IMR-90 (cell line): Measurements from ENCODE around the gene GPR17. TPM values are rescaled to one million over a fixed set of nuclear protein-coding genes. Genes with fewer than 3 reads are reported as not detected.

ENCODE experiments used
- ATAC-seq: fragments of 200-7000 bp; cut with Tn5 transposase; 2 replicates; pipeline ENCODE4 v1.9.1; 2020; ENCODE audit warnings: low read depth, mild to moderate bottlenecking, moderate library complexity
- BruUV-seq: library from RNA; stranded (reverse); fragments of 400-500 nt; replicated peaks from 2 replicates; lab custom pipeline; 2021; lab: Mats Ljungman, UMichigan
- CTCF ChIA-PET: fragments of 300-600 bp; formaldehyde crosslinking; extraction: SDS; loops from one replicate; lab custom pipeline; 2021; ENCODE audit warnings: antibody characterized with exemption; lab: Yijun Ruan, JAX
- POLR2A ChIA-PET: fragments of 300-600 bp; sonication (Branson Sonifier 250); formaldehyde crosslinking; loops from one replicate; lab custom pipeline; 2022; ENCODE audit warnings: antibody characterized with exemption; ENCODE audit not compliant: unreplicated experiment; lab: Charles Lee
- DNase-seq: peaks from one replicate; pipeline ENCODE4 v3.0.0; 2013
- H2AFZ ChIP-seq: replicated peaks from 2 replicates; pipeline ENCODE3; 2013; ENCODE audit warnings: low read length, mild to moderate bottlenecking; ENCODE audit not compliant: poor library complexity
- H2AK5ac ChIP-seq: 2 replicates; pipeline ENCODE4 v1.6.1; 2013; ENCODE audit warnings: low read depth, low read length, inconsistent platforms
- H2AK9ac ChIP-seq: replicated peaks from 2 replicates; pipeline ENCODE3; 2013; ENCODE audit warnings: mild to moderate bottlenecking, low read depth, low read length, moderate library complexity; ENCODE audit not compliant: poor library complexity
- H2BK120ac ChIP-seq: 2 replicates; pipeline ENCODE4 v1.6.1; 2013; ENCODE audit warnings: low read depth, low read length, inconsistent platforms
- H2BK15ac ChIP-seq: 3 replicates; pipeline ENCODE4 v1.6.1; 2013; ENCODE audit warnings: low read depth, low read length, inconsistent platforms
- H2BK20ac ChIP-seq: 2 replicates; pipeline ENCODE4 v1.6.1; 2013; ENCODE audit warnings: low read depth, mild to moderate bottlenecking, inconsistent platforms, low read length, moderate library complexity
- H2BK5ac ChIP-seq: 2 replicates; pipeline ENCODE4 v1.6.1; 2013; ENCODE audit warnings: mild to moderate bottlenecking, low read depth, low read length, inconsistent platforms; ENCODE audit not compliant: poor library complexity, severe bottlenecking
- H3K14ac ChIP-seq: replicated peaks from 2 replicates; pipeline ENCODE4 v1.6.1; 2013; ENCODE audit warnings: low read depth, low read length, inconsistent platforms
- H3K18ac ChIP-seq: 2 replicates; pipeline ENCODE4 v1.6.1; 2013; ENCODE audit warnings: low read depth, low read length, control low read depth
- H3K23ac ChIP-seq: 2 replicates; pipeline ENCODE4 v1.6.1; 2013; ENCODE audit warnings: low read depth, low read length, inconsistent platforms
- H3K27ac ChIP-seq: 2 replicates; pipeline ENCODE4 v1.5.1; 2013; ENCODE audit warnings: mild to moderate bottlenecking, control low read depth, low read length; ENCODE audit not compliant: insufficient read depth
- H3K27me3 ChIP-seq: 2 replicates; pipeline ENCODE4 v1.6.1; 2013; ENCODE audit warnings: low read length; ENCODE audit not compliant: control insufficient read depth, insufficient read depth
- H3K36me3 ChIP-seq: 2 replicates; pipeline ENCODE4 v1.6.1; 2013; ENCODE audit warnings: low read length, mixed read lengths; ENCODE audit not compliant: control insufficient read depth, insufficient read depth
- H3K4ac ChIP-seq: 2 replicates; pipeline ENCODE4 v1.6.1; 2013; ENCODE audit warnings: low read depth, low read length, inconsistent platforms
- H3K4me1 ChIP-seq: 2 replicates; pipeline ENCODE4 v1.6.1; 2013; ENCODE audit warnings: low read length, mixed read lengths; ENCODE audit not compliant: control insufficient read depth, insufficient read depth
- H3K4me2 ChIP-seq: 2 replicates; pipeline ENCODE4 v1.6.1; 2013; ENCODE audit warnings: low read depth, mild to moderate bottlenecking, control low read depth, low read length, moderate library complexity
- H3K4me3 ChIP-seq: 2 replicates; pipeline ENCODE4 v1.5.1; 2013; ENCODE audit warnings: low read depth, mild to moderate bottlenecking, control low read depth, low read length, moderate library complexity; ENCODE audit not compliant: insufficient read depth
- H3K56ac ChIP-seq: 2 replicates; pipeline ENCODE4 v1.6.1; 2013; ENCODE audit warnings: low read length, inconsistent platforms; ENCODE audit not compliant: insufficient read depth; ENCODE audit errors: extremely low read depth
- H3K79me1 ChIP-seq, 2 experiments: 2 replicates each; pipeline ENCODE4 v1.6.1; 2013; ENCODE audit warnings: low read length in 2 of 2, inconsistent platforms in 1 of 2, low read depth in 1 of 2
- H3K9ac ChIP-seq: 2 replicates; pipeline ENCODE4 v1.6.1; 2013; ENCODE audit warnings: low read depth, low read length, control low read depth
- H3K9me1 ChIP-seq: 2 replicates; pipeline ENCODE4 v1.6.1; 2013; ENCODE audit warnings: low read length, inconsistent platforms; ENCODE audit not compliant: insufficient read depth
- H3K9me3 ChIP-seq: 2 replicates; pipeline ENCODE4 v1.6.1; 2013; ENCODE audit warnings: low read length; ENCODE audit not compliant: control insufficient read depth, insufficient read depth
- H4K20me1 ChIP-seq: 2 replicates; pipeline ENCODE4 v1.6.1; 2013; ENCODE audit warnings: low read length, inconsistent platforms; ENCODE audit not compliant: insufficient read depth
- H4K5ac ChIP-seq: 2 replicates; pipeline ENCODE4 v1.6.1; 2013; ENCODE audit warnings: mild to moderate bottlenecking, low read depth, low read length, control low read depth
- H4K8ac ChIP-seq, 2 experiments: 2 replicates each; pipeline ENCODE4 v1.6.1; 2013; ENCODE audit warnings: low read depth in 2 of 2, low read length in 2 of 2, control low read depth in 1 of 2, inconsistent platforms in 1 of 2
- H4K91ac ChIP-seq: 2 replicates; pipeline ENCODE4 v1.6.1; 2013; ENCODE audit warnings: low read depth, low read length, inconsistent platforms; ENCODE audit not compliant: insufficient read depth
- BHLHE40 ChIP-seq: fragments of 150-350 bp; IDR thresholded peaks from 2 replicates; pipeline ENCODE4 v1.6.1; 2016; ENCODE audit warnings: mild to moderate bottlenecking, low read depth, low read length
- CHD1 ChIP-seq: IDR thresholded peaks from 2 replicates; pipeline ENCODE4 v1.6.1; 2012; ENCODE audit warnings: low read depth, low read length, improper control_type of control experiment
- ELK1 ChIP-seq: fragments of 150-350 bp; IDR thresholded peaks from 2 replicates; pipeline ENCODE4 v1.6.1; 2016; ENCODE audit warnings: low read depth, mild to moderate bottlenecking, low read length, moderate library complexity, borderline replicate concordance
- FOS ChIP-seq: fragments of 150-350 bp; IDR thresholded peaks from 2 replicates; pipeline ENCODE4 v1.6.1; 2016; ENCODE audit warnings: low read depth, low read length
- MAFK ChIP-seq: IDR thresholded peaks from 2 replicates; pipeline ENCODE4 v1.6.1; 2012; ENCODE audit warnings: low read depth, low read length, improper control_type of control experiment
- MAZ ChIP-seq: IDR thresholded peaks from 2 replicates; pipeline ENCODE4 v1.6.1; 2012; ENCODE audit warnings: low read depth, mild to moderate bottlenecking, low read length, improper control_type of control experiment, moderate library complexity, borderline replicate concordance
- MXI1 ChIP-seq: IDR thresholded peaks from 2 replicates; pipeline ENCODE4 v1.6.1; 2012; ENCODE audit warnings: low read depth, mild to moderate bottlenecking, low read length, moderate library complexity, borderline replicate concordance
- NFE2L2 ChIP-seq: fragments of 150-350 bp; IDR thresholded peaks from 2 replicates; pipeline ENCODE4 v1.6.1; 2016; ENCODE audit warnings: low read depth, mild to moderate bottlenecking, low read length
- POLR2A ChIP-seq: IDR thresholded peaks from 2 replicates; pipeline ENCODE4 v1.6.1; 2012; ENCODE audit warnings: mild to moderate bottlenecking, low read depth, low read length
- RAD21 ChIP-seq: IDR thresholded peaks from 2 replicates; pipeline ENCODE4 v1.6.1; 2012; ENCODE audit warnings: low read length, improper control_type of control experiment
- RCOR1 ChIP-seq: IDR thresholded peaks from 2 replicates; pipeline ENCODE4 v1.6.1; 2012; ENCODE audit warnings: mild to moderate bottlenecking, low read length, improper control_type of control experiment; ENCODE audit not compliant: insufficient replicate concordance
- RFX5 ChIP-seq: IDR thresholded peaks from 2 replicates; pipeline ENCODE4 v1.8.0; 2012; ENCODE audit warnings: low read depth, mild to moderate bottlenecking, low read length, moderate library complexity
- SMC3 ChIP-seq: fragments of 150-350 bp; IDR thresholded peaks from 2 replicates; pipeline ENCODE4 v1.6.1; 2016; ENCODE audit warnings: low read depth, mild to moderate bottlenecking, antibody characterized with exemption, low read length, moderate library complexity
- USF2 ChIP-seq: fragments of 150-350 bp; IDR thresholded peaks from 2 replicates; pipeline ENCODE4 v1.6.1; 2017; ENCODE audit warnings: mild to moderate bottlenecking, antibody characterized with exemption, low read length, low read depth
- WGBS, 2 experiments: methylation state at CpG; one replicate each; pipeline versions ENCODE4 v1.1.5 to v1.1.7; 2013; ENCODE audit warnings: missing lambda C conversion rate in 2 of 2; ENCODE audit not compliant: insufficient read length in 1 of 2; ENCODE audit errors: extremely low coverage in 2 of 2; 5-methylcytosine and 5-hydroxymethylcytosine counted together
- dilution Hi-C: fragments of 300-500 bp; cut with HindIII; formaldehyde crosslinking; loops from one replicate; pipeline ENCODE4 v1.14.3; 2018; ENCODE audit warnings: low sequenced_read_pairs; ENCODE audit not compliant: unreplicated experiment
- in situ Hi-C: fragments of 300-500 bp; cut with MboI; formaldehyde crosslinking; loops from 3 replicates; pipeline ENCODE4 v1.14.3; 2019; ENCODE audit warnings: low sequenced_read_pairs, inconsistent platforms, mixed read lengths
- intact Hi-C: fragments of 100-400 bp; cut with micrococcal nuclease; formaldehyde crosslinking; loops from 2 replicates; pipeline ENCODE4 v1.10.0; 2022
- polyA plus RNA-seq, 3 experiments: library from polyadenylated mRNA; depleted of rRNA; stranded (reverse); fragments of >200 nt; gene quantifications; 2 replicates each; pipeline ENCODE4 v1.2.3, GENCODE V29; 2012; ENCODE audit warnings: low replicate concordance in 1 of 3
- total RNA-seq: library from RNA; depleted of rRNA; stranded (reverse); fragments of >200 nt; gene quantifications from 2 replicates; pipeline ENCODE4 v1.2.3, GENCODE V29; 2012

Gene GPR17
- total and polyA plus RNA-seq, 2 of the 4 experiments (the other 2 are of a cell fraction): not detected

GRCh38 chr2:127597046-127597983 is 48.6 kb upstream of the GPR17 start:
- no peak overlapping the region for H3K23ac ChIP-seq

More at GRCh38 chr2:127597046-127597983, 48.6 kb upstream of the GPR17 start:
- no peak overlapping the region; the same call in 1 of the 2 replicates for H2AK5ac ChIP-seq
- H3K14ac ChIP-seq: no peak overlapping the region; the same call in 1 of the 2 replicates
- H3K27me3 ChIP-seq: no peaks in the 10 kb centered on the region
- dilution Hi-C loops: no loop called here
- H2BK120ac ChIP-seq: peak overlapping the region; percentile 32
- peak overlapping the region; percentile 33 for H2BK5ac ChIP-seq
- H3K56ac ChIP-seq: no peak overlapping the region
- H2AK9ac ChIP-seq: no peak overlapping the region
- H3K9me3 ChIP-seq: peaks cover 4% of the 10 kb centered on the region
- in situ Hi-C loops: no loop called here
- WGBS, 2 experiments: 60% methylated on average over 1 of the region's 17 CpGs; no CpG with 5 or more reads in 1 of the 2 experiments
- ATAC-seq (no peak), DNase-seq (no peak)
- H3K4me1 ChIP-seq: peaks cover 2% of the 10 kb centered on the region; the same call in 1 of the 2 replicates
- H2BK15ac ChIP-seq: no peak overlapping the region
- no peak overlapping the region for H3K18ac ChIP-seq
- H4K8ac ChIP-seq: no peak overlapping the region
- H3K9me1 ChIP-seq: no peaks in the 10 kb centered on the region
- no TSS peak for BruUV-seq
- ChIA-PET CTCF (no interaction called here), POLR2A (no interaction called here)
- no peak overlapping the region for H4K5ac ChIP-seq
- TF ChIP-seq RFX5 (no peak), MAFK (no peak), MAZ (no peak), FOS (no peak), MXI1 (no peak), CHD1 (no peak), USF2 (no peak), RCOR1 (no peak), POLR2A (no peak), NFE2L2 (no peak), ELK1 (no peak), BHLHE40 (no peak), SMC3 (no peak), RAD21 (no peak)
- H4K91ac ChIP-seq: no peak overlapping the region
- no peaks in the 10 kb centered on the region for H3K79me1 ChIP-seq
- no peak overlapping the region for H3K4me2 ChIP-seq
- peak overlapping the region; percentile 58 for H2AFZ ChIP-seq
- H2BK20ac ChIP-seq: peak overlapping the region; percentile 24; the same call in 1 of the 2 replicates
- H3K36me3 ChIP-seq: no peaks in the 10 kb centered on the region
- no peak overlapping the region for H3K4ac ChIP-seq
- no peak overlapping the region for H3K9ac ChIP-seq
- intact Hi-C loops: no loop called here
- H3K4me3 ChIP-seq: no peak overlapping the region
- H3K27ac ChIP-seq: no peak overlapping the region
- no peaks in the 10 kb centered on the region for H4K20me1 ChIP-seq
